Breast epithelium (tissue), 4 donors: ENCODE data around the gene SOST. TPM values are rescaled to one million over a fixed set of nuclear protein-coding genes. Genes with fewer than 3 reads are reported as not detected.

Source experiments
- DNase-seq, 2 donors: peaks; one replicate each; pipeline ENCODE4 v3.0.0-alpha.2; 2019; ENCODE audit warnings: low spot score in 2 of 2
- H3K27ac ChIP-seq, 2 donors: fragments of 200-600 bp; sonication (generic) in 1 of 2; one replicate each; pipeline ENCODE4 v1.5.1; 2016 to 2019; ENCODE audit warnings: mild to moderate bottlenecking in 1 of 2
- H3K27me3 ChIP-seq, 2 donors: fragments of 200-600 bp; sonication (generic) in 1 of 2; one replicate each; pipeline versions ENCODE4 v1.5.1 to v1.6.0; 2017 to 2019; ENCODE audit warnings: control low read depth in 1 of 2, mild to moderate bottlenecking in 1 of 2
- H3K36me3 ChIP-seq: fragments of 200-600 bp; one replicate; pipeline ENCODE4 v1.5.1; 2019
- H3K4me1 ChIP-seq, 2 donors: fragments of 200-600 bp; sonication (generic); one replicate each; pipeline ENCODE4 v1.5.1; 2016 to 2019; ENCODE audit warnings: control low read depth in 1 of 2
- H3K4me3 ChIP-seq, 3 donors: fragments of 200-600 bp; sonication (generic); 1 replicate in 2 of 3; 2 replicates in 1 of 3; pipeline ENCODE4 v1.5.1; 2016 to 2019; ENCODE audit warnings: mild to moderate bottlenecking in 3 of 3, moderate library complexity in 2 of 3
- H3K9me3 ChIP-seq, 2 donors: fragments of 200-600 bp; sonication (generic) in 1 of 2; one replicate each; pipeline ENCODE4 v1.5.1; 2016 to 2019; ENCODE audit warnings: control low read depth in 1 of 2
- POLR2A ChIP-seq: fragments of 450-650 bp; IDR thresholded peaks from one replicate; pipeline ENCODE4 v1.6.1; 2016; ENCODE audit warnings: antibody characterized with exemption, mild to moderate bottlenecking, moderate library complexity
- POLR2AphosphoS5 ChIP-seq, 3 donors: sonication (generic); formaldehyde crosslinking; IDR thresholded peaks; one replicate each; pipeline ENCODE4 v1.6.1; 2017; ENCODE audit warnings: antibody characterized with exemption in 3 of 3
- intact Hi-C: fragments of 100-400 bp; cut with DNase I; formaldehyde crosslinking; loops from one replicate; pipeline ENCODE4 v1.15.1; 2023; ENCODE audit warnings: low total_unique reads
- total RNA-seq, 3 donors: library from RNA; depleted of rRNA; stranded (reverse); fragments of >200 nt; gene quantifications; one replicate each; pipeline ENCODE4 v1.1.0, GENCODE V29; 2016
- TF ChIP-seq, protein P1 (sequence below), 3 donors: fragments of 450-650 bp; IDR thresholded peaks; one replicate each; pipeline ENCODE4 v1.5.1; 2016 to 2017; ENCODE audit warnings: antibody characterized with exemption in 3 of 3, mild to moderate bottlenecking in 3 of 3, moderate library complexity in 3 of 3

Gene SOST
- total RNA-seq, 3 donors from 2014 or later = not detected

DNA sequence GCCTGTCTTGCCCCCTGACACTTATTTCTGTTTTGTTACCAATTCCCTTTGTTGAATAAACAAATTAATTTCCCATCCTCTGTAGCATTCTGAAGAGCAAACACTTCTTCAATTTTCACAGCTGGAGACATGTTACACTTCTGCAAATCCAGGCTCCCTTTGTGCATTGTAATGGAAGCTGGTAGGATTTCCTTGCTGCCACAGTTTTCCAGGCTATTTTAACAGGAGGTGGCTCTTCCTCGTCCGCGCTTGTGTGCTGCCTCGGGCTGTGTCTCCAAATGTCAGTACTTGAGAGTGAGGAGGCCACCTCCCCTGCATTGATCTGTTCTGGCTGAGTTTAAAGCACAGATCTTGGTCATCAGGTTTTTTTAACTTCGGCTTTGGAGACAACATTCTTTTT, 40.0 kb downstream of the SOST start:
- no peak overlapping the region for H3K27ac ChIP-seq
- no peak for DNase-seq
- no peaks in the 10 kb centered on the region for H3K27me3 ChIP-seq
- no peaks in the 10 kb centered on the region for H3K36me3 ChIP-seq
- H3K4me1 ChIP-seq = no peaks in the 10 kb centered on the region
- H3K4me3 ChIP-seq = no peak overlapping the region
- intact Hi-C loops = no loop called here
- H3K9me3 ChIP-seq = no peaks in the 10 kb centered on the region
- TF ChIP-seq POLR2A (no peak), POLR2AphosphoS5 (IDR thresholded peaks at IDR 0.05) (no peak)
- TF ChIP-seq, protein P1, sequence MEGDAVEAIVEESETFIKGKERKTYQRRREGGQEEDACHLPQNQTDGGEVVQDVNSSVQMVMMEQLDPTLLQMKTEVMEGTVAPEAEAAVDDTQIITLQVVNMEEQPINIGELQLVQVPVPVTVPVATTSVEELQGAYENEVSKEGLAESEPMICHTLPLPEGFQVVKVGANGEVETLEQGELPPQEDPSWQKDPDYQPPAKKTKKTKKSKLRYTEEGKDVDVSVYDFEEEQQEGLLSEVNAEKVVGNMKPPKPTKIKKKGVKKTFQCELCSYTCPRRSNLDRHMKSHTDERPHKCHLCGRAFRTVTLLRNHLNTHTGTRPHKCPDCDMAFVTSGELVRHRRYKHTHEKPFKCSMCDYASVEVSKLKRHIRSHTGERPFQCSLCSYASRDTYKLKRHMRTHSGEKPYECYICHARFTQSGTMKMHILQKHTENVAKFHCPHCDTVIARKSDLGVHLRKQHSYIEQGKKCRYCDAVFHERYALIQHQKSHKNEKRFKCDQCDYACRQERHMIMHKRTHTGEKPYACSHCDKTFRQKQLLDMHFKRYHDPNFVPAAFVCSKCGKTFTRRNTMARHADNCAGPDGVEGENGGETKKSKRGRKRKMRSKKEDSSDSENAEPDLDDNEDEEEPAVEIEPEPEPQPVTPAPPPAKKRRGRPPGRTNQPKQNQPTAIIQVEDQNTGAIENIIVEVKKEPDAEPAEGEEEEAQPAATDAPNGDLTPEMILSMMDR (IDR thresholded peaks at IDR 0.05) = no peak

DNA sequence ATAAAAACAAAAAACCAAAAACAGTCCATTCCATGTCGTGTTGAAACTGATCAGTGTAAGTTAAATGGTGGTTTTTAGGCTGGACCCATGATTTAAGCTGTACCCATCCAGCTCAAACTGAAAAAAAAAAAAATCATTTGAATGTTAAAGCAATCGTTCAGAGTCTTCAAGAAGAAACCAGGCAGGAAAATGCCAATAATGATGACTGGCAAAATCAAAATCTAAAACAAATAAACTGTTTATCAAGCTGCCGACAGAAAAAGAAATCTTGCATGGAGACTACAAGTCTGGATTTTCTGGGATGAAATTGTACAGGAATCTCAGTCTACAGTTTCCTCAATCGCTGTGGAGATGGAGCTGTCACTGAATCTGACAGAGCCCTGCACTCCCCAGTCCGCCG, 40.7 kb downstream of the SOST start:
- no peak overlapping the region for H3K4me3 ChIP-seq
- DNase-seq = no peak
- TF ChIP-seq POLR2AphosphoS5 (IDR thresholded peaks at IDR 0.05) = no peak
- TF ChIP-seq, protein P1 (IDR thresholded peaks at IDR 0.05) = no peak
- no peak for TF ChIP-seq POLR2A
- no peaks in the 10 kb centered on the region for H3K9me3 ChIP-seq
- H3K36me3 ChIP-seq = no peaks in the 10 kb centered on the region
- intact Hi-C loops = no loop called here
- no peaks in the 10 kb centered on the region for H3K27me3 ChIP-seq
- H3K27ac ChIP-seq = no peak overlapping the region
- H3K4me1 ChIP-seq = no peaks in the 10 kb centered on the region

DNA sequence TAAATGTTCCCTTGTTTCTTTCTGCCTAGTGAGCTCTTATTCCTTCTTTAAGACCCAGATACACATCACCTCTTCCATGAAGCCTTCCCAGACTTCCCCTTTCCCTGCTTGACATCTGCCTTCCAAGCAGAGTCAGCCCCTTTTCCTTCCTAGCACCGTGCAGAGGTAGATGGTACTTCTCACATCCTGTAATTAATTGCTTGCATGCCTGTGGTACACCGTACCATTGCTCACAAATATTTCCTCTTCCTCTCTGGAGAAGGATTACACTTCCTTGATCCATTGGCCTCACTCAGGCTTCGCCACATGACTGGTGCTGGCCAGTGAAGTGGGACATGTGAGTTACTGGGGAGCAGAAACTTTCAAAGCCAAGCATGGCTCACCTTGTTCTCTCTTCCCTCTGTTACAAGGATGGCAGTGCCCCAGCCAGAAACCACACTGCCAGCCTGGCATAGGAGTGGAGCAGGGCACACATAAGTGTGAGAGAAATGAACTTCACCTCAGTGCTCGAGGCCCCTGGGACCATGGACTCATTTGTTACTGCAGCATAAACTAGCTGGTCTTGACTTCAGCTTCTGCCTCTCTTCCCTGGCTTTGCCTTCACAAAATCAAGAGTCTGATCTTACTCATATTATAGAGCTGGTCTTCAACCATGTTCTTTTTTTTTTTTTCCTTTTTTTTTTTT, 44.0 kb downstream of the SOST start:
- DNase-seq = peak in 1 of 2 donors; percentile 35
- intact Hi-C loops = loop anchor here (5.0 kb wide), 1 partner anchor 1013 kb away; no protein-coding TSS in a partner anchor
- H3K4me3 ChIP-seq = no peak overlapping the region
- TF ChIP-seq POLR2AphosphoS5 (IDR thresholded peaks at IDR 0.05) (no peak), POLR2A (no peak)
- TF ChIP-seq, protein P1 (IDR thresholded peaks at IDR 0.05) = no peak
- no peaks in the 10 kb centered on the region for H3K4me1 ChIP-seq
- no peak overlapping the region for H3K27ac ChIP-seq
- H3K9me3 ChIP-seq = no peaks in the 10 kb centered on the region
- H3K36me3 ChIP-seq = no peaks in the 10 kb centered on the region
- H3K27me3 ChIP-seq = no peaks in the 10 kb centered on the region

DNA sequence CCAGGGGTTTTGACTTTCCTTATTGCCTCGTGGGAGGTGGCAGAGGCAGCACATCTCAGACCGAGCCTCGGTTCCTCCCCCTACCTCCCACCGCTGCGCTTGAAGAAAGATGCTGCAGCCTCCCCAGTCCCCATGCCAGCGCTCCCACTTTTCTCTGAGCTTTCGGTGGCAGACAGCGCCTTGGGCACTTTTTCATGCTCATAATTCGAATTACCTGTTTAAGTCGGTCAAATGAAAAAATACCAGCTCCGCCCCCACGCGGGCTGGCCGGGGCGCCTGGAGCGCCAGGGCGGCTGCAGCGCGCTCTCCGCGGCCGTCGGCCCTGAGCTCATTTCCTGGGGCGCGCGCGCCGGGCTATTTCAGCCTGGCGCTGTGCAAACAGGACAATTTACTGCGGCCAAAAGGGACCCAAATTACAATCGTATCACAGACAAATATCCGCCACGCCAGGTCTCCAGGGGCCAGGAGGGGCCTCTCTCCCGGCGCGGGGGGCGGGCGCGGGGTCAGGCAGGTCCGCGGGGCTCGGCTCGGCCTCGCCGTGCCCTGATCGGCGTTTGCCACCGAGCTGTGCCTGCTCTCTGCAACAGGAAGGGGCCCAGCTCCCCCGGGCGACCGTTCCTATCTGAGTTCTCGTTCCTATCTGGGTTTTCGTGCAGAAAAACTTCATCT, 45.0 kb downstream of the SOST start:
- no peak for DNase-seq
- TF ChIP-seq POLR2AphosphoS5 (IDR thresholded peaks at IDR 0.05) (no peak), POLR2A (no peak)
- TF ChIP-seq, protein P1 (IDR thresholded peaks at IDR 0.05) = no peak
- no peak overlapping the region for H3K27ac ChIP-seq
- H3K9me3 ChIP-seq = no peaks in the 10 kb centered on the region
- no peaks in the 10 kb centered on the region for H3K4me1 ChIP-seq
- H3K27me3 ChIP-seq = no peaks in the 10 kb centered on the region
- intact Hi-C loops = loop anchor here (5.0 kb wide), 1 partner anchor 1014 kb away; no protein-coding TSS in a partner anchor
- peak overlapping the region; percentile 38 to 66 (median 52) for H3K4me3 ChIP-seq
- H3K36me3 ChIP-seq = no peaks in the 10 kb centered on the region

DNA sequence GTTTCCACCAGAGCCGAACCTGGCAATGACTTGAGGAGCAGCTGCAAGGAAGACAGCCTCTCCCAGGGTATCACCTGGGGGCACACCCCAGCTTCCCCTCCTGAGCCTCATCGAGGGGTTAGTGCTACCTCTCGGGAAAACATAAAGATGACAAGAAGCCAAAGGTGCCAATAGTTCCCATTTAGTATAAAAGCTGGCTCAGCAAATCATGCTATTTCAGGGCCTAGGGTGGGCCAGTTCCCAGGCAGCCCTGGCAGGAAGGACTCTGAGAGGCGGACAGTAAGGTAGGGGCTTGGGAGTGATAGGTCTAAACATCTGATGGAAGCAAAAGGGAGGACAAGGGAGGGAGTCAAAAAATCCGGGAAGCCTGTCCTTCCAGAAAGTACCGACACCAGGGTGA, 46.2 kb downstream of the SOST start:
- no peaks in the 10 kb centered on the region for H3K9me3 ChIP-seq
- no peaks in the 10 kb centered on the region for H3K4me1 ChIP-seq
- no peak overlapping the region for H3K4me3 ChIP-seq
- intact Hi-C loops = loop anchor here (5.0 kb wide), 1 partner anchor 1015 kb away; no protein-coding TSS in a partner anchor
- H3K27ac ChIP-seq = no peak overlapping the region
- TF ChIP-seq POLR2A = no peak
- TF ChIP-seq, protein P1 (IDR thresholded peaks at IDR 0.05) = no peak
- TF ChIP-seq POLR2AphosphoS5 (IDR thresholded peaks at IDR 0.05) = no peak
- H3K27me3 ChIP-seq = no peaks in the 10 kb centered on the region
- DNase-seq = no peak
- H3K36me3 ChIP-seq = no peaks in the 10 kb centered on the region
